ENCODE data around the gene TSKU. TPM values are rescaled to one million over a fixed set of nuclear protein-coding genes. Genes with fewer than 3 reads are reported as not detected.
"Not testable (repeated sequence)": the region's sequence is repeated elsewhere in the genome, so short reads cannot be mapped to it uniquely, and the experiment has no call there.

The TSKU gene
- total RNA-seq, 2 donors from 2014 or later = 71.2 to 72.8 TPM

DNA sequence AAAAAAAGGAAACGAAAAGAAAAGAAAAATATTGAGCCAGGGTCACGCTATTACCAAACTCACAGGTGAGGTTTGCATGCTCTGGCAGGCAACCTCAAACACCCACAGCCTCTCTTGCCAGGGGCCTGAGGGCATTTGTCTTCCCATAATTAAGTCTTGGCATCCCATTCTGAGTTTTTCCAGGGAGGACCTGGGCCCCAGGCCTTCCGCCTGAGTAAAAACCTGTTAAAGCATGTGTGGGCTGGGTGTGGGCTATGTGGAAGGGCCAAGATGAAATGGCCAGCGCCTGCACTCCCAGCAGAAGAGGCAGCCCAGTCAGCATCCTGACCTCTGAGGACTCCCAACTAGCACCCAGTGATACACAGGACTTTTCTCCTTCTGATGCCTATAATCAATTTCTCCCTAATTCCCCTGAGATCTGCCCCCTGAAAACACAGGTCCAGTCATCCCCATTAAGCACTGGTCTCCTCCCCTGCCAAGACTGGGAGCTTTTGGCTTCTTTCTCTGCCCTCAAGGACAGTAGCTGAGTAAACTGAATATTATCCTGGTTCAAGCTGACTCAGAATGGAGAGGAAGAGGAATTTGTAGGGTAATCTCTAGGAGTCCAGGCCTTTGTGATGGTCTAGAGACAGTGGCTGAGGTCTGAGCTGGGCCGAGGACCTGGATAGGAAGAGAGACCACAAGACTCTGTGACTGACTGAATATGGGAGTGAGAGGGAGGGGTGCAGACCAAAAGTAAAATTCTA lies 42.0 kb downstream of the TSKU start:
- TF ChIP-seq POLR2AphosphoS5 (IDR thresholded peaks at IDR 0.05) = peak; percentile 78
- TF ChIP-seq, protein P1, sequence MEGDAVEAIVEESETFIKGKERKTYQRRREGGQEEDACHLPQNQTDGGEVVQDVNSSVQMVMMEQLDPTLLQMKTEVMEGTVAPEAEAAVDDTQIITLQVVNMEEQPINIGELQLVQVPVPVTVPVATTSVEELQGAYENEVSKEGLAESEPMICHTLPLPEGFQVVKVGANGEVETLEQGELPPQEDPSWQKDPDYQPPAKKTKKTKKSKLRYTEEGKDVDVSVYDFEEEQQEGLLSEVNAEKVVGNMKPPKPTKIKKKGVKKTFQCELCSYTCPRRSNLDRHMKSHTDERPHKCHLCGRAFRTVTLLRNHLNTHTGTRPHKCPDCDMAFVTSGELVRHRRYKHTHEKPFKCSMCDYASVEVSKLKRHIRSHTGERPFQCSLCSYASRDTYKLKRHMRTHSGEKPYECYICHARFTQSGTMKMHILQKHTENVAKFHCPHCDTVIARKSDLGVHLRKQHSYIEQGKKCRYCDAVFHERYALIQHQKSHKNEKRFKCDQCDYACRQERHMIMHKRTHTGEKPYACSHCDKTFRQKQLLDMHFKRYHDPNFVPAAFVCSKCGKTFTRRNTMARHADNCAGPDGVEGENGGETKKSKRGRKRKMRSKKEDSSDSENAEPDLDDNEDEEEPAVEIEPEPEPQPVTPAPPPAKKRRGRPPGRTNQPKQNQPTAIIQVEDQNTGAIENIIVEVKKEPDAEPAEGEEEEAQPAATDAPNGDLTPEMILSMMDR (IDR thresholded peaks at IDR 0.05) = no peak
- Histone ChIP-seq H3K4me3 (no peak overlapping the region), H3K27me3 (replicated peaks; ENCODE audit: insufficient read depth) (no peaks in the 10 kb centered on the region), H3K27ac (peak overlapping the region in 1 of 2 donors; percentile 54), H3K4me1 (replicated peaks) (no peaks in the 10 kb centered on the region), H3K36me3 (no peaks in the 10 kb centered on the region), H3K9me3 (no peaks in the 10 kb centered on the region)
- intact Hi-C loops (cut with DNase I) = no loop called here
- 55% methylated on average over 5 of the region's 5 CpGs for WGBS
- DNase-seq (ENCODE audit: low spot score) = peak; percentile 82

DNA sequence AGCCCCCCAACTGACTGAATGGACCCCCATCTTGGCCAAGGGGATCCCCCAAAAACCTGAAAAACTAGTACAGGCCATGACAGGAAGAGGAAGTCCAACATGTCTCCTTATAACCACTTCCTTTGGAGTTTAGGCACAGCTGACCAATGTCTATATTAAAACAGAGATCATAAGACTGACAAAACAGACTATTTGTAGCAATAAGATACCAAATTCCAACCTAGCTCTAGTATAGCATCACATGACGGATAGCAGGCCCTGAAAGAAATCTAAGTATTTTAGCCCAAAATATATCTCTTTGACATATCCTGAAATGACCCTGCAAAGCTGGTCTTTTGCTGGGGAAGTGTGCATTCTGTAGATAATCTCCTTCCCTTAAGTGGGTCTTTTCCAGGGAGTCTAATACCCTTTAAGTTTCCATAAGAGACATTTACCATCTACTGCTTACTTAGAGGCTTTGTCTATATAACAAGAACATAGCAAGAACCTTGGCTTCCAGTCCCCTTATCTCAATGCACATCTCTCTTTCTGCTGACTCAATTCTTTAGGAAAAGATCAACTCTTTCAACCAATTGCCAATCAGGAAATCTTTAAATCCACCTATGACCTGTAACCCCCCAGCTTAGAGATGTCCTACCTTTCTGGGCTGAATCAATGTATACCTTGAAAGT lies 42.7 kb downstream of the TSKU start:
- intact Hi-C loops (cut with DNase I) = no loop called here
- no peak for DNase-seq (ENCODE audit: low spot score)

DNA sequence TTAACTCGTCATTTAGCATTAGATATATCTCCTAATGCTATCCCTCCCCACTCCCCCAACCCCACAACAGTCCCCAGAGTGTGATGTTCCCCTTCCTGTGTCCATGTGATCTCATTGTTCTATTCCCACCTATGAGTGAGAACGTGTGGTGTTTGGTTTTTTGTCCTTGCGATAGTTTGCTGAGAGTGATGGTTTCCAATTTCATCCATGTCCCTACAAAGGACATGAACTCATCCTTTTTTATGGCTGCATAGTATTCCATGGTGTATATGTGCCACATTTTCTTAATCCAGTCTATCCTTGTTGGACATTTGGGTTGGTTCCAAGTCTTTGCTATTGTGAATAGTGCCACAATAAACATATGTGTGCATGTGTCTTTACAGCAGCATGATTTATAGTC lies 43.4 kb downstream of the TSKU start:
- intact Hi-C loops (cut with DNase I) = not testable (repeated sequence)

More for the DNA sequence above, 42.7 kb downstream of the TSKU start:
- Histone ChIP-seq H3K4me3 (no peak overlapping the region), H3K36me3 (no peaks in the 10 kb centered on the region), H3K27ac (peak overlapping the region in 1 of 2 donors; percentile 54), H3K4me1 (replicated peaks) (no peaks in the 10 kb centered on the region), H3K27me3 (replicated peaks; ENCODE audit: insufficient read depth) (no peaks in the 10 kb centered on the region), H3K9me3 (no peaks in the 10 kb centered on the region)
- TF ChIP-seq, protein P1 (IDR thresholded peaks at IDR 0.05) = no peak
- 100% methylated on average over 1 of the region's 1 CpG for WGBS

DNA sequence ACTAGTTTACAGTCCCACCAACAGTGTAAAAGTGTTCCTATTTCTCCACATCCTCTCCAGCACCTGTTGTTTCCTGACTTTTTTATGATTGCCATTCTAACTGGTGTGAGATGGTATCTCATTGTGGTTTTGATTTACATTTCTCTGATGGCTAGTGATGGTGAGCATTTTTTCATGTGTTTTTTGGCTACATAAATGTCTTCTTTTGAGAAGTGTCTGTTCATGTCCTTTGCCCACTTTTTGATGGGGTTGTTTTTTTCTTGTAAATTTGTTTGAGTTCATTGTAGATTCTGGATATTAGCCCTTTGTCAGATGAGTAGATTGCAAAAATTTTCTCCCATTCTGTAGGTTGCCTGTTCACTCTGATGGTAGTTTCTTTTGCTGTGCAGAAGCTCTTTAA lies 43.8 kb downstream of the TSKU start:
- H3K36me3 ChIP-seq; DNase-seq (ENCODE audit: low spot score); H3K4me1 ChIP-seq (replicated peaks); H3K4me3 ChIP-seq; H3K9me3 ChIP-seq; intact Hi-C loops (cut with DNase I); H3K27me3 ChIP-seq (replicated peaks; ENCODE audit: insufficient read depth); H3K27ac ChIP-seq: not testable (repeated sequence)

More for the DNA sequence above, 43.4 kb downstream of the TSKU start:
- not testable (repeated sequence) for DNase-seq (ENCODE audit: low spot score); H3K36me3 ChIP-seq; H3K4me1 ChIP-seq (replicated peaks); H3K27ac ChIP-seq; H3K9me3 ChIP-seq; H3K27me3 ChIP-seq (replicated peaks; ENCODE audit: insufficient read depth); H3K4me3 ChIP-seq
- 83% methylated on average over 3 of the region's 3 CpGs for WGBS

GRCh38 chr11:76830639-76831327 lies 47.6 kb downstream of the TSKU start:
- Histone ChIP-seq H3K4me1 (replicated peaks) (no peaks in the 10 kb centered on the region), H3K36me3 (no peaks in the 10 kb centered on the region), H3K4me3 (no peak overlapping the region), H3K9me3 (no peaks in the 10 kb centered on the region), H3K27me3 (replicated peaks; ENCODE audit: insufficient read depth) (no peaks in the 10 kb centered on the region), H3K27ac (no peak overlapping the region)
- peak; percentile 50 for DNase-seq (ENCODE audit: low spot score)
- 33% methylated on average over 9 of the region's 9 CpGs for WGBS
- intact Hi-C loops (cut with DNase I) = no loop called here
- TF ChIP-seq POLR2AphosphoS5 (IDR thresholded peaks at IDR 0.05) (peak; percentile 24), POLR2A (IDR thresholded peaks at IDR 0.05) (no peak)

DNA sequence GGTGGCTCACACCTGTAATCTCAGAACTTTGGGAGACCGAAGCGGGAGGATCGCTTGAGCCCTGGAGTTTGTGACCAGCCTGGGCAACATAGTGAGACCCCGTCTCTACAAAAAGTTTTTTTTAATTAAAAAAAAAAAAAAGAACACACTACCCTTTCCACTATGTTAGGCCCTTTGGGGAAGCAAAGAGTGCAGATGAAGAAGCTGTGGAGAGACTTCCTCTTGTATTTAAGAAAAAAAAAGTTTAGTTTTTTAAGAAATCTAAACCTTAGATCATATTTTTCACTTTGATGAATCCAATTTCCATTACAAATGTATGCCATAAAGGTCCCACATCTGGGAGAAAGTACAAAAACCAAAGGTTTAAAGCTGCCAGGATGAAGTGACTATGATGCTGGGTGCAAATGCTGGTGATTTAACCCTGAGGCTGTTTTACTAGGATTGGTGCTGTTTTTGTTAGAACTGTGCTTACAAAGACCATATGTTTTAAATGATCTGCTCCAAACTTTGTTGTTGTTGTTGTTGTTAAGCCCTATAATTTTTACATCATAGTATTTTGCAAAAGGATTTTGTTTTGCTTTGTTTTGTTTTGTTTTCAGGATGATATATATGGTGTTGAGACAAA lies 48.6 kb downstream of the TSKU start:
- TF ChIP-seq POLR2AphosphoS5 (IDR thresholded peaks at IDR 0.05) (no peak), POLR2A (IDR thresholded peaks at IDR 0.05) (no peak)
- TF ChIP-seq, protein P1 (IDR thresholded peaks at IDR 0.05) = no peak
- Histone ChIP-seq H3K4me1 (replicated peaks) (no peaks in the 10 kb centered on the region), H3K4me3 (no peak overlapping the region), H3K36me3 (no peaks in the 10 kb centered on the region), H3K9me3 (no peaks in the 10 kb centered on the region), H3K27me3 (replicated peaks; ENCODE audit: insufficient read depth) (no peaks in the 10 kb centered on the region), H3K27ac (no peak overlapping the region)
- DNase-seq (ENCODE audit: low spot score) = no peak
- 93% methylated on average over 4 of the region's 4 CpGs for WGBS
- intact Hi-C loops (cut with DNase I) = no loop called here
